Ammon's horn (tissue), 1 donor: ENCODE measurements around the gene FAM120B.
"Not testable (repeated sequence)": the region's sequence is repeated elsewhere in the genome, so short reads cannot be mapped to it uniquely, and the experiment has no call there.

Experiments
- DNase-seq: peaks from one replicate; pipeline ENCODE4 v3.0.0-alpha.2; 2016; ENCODE audit warnings: low spot score

FAM120B gene

GRCh38 chr6:170383466-170384035 is 77.0 kb downstream of the FAM120B start:
- no peak for DNase-seq

- no peak for DNase-seq
These were observed 78.9 kb downstream of the FAM120B start for GRCh38 chr6:170385506-170385905.

GRCh38 chr6:170388113-170388512 is 81.6 kb downstream of the FAM120B start:
- no peak for DNase-seq

- no peak for DNase-seq
These were observed 86.5 kb downstream of the FAM120B start for GRCh38 chr6:170393033-170393432.

- DNase-seq, result no peak
These were observed 87.3 kb downstream of the FAM120B start for GRCh38 chr6:170393807-170394399.

- no peak for DNase-seq
These were observed 88.4 kb downstream of the FAM120B start for GRCh38 chr6:170394980-170395379.

- DNase-seq, result not testable (repeated sequence)
These were observed 92.3 kb downstream of the FAM120B start for GRCh38 chr6:170398743-170399369.

- not testable (repeated sequence) for DNase-seq
These were observed 93.5 kb downstream of the FAM120B start for GRCh38 chr6:170399955-170400558.

- no peak for DNase-seq
These were observed 95.9 kb downstream of the FAM120B start for GRCh38 chr6:170402318-170403040.

- DNase-seq, result no peak
These were observed 96.9 kb downstream of the FAM120B start for GRCh38 chr6:170403451-170403850.

GRCh38 chr6:170404036-170404435 is 97.5 kb downstream of the FAM120B start:
- peak; percentile 85 for DNase-seq

GRCh38 chr6:170404697-170405096 is 98.1 kb downstream of the FAM120B start:
- DNase-seq, result peak; percentile 23

- no peak for DNase-seq
These were observed 98.9 kb downstream of the FAM120B start for GRCh38 chr6:170405311-170405975.

- no peak for DNase-seq
These were observed 100.6 kb downstream of the FAM120B start for GRCh38 chr6:170407200-170407599.

GRCh38 chr6:170407932-170408331 is 101.4 kb downstream of the FAM120B start:
- no peak for DNase-seq

- not testable (repeated sequence) for DNase-seq
These were observed 103.2 kb downstream of the FAM120B start for GRCh38 chr6:170409746-170410145.

GRCh38 chr6:170410241-170410640 is 103.7 kb downstream of the FAM120B start:
- no peak for DNase-seq

- no peak for DNase-seq
These were observed 108.8 kb downstream of the FAM120B start for GRCh38 chr6:170415318-170415717.

- no peak for DNase-seq
These were observed 109.7 kb downstream of the FAM120B start for GRCh38 chr6:170416303-170416702.

GRCh38 chr6:170416959-170417606 is 110.5 kb downstream of the FAM120B start:
- no peak for DNase-seq

- no peak for DNase-seq
These were observed 111.3 kb downstream of the FAM120B start for GRCh38 chr6:170417881-170418280.
